ENCODE results near the gene PNMT.
"Not testable (repeated sequence)": the region's sequence is repeated elsewhere in the genome, so short reads cannot be mapped to it uniquely, and the experiment has no call there.

The PNMT gene

GRCh38 chr17:39688945-39689344, 20.7 kb downstream of the PNMT start:
- no peak for DNase-seq

- no peak for DNase-seq
These were observed 26.3 kb downstream of the PNMT start for GRCh38 chr17:39694593-39694992.

- DNase-seq: no peak
These were observed 26.8 kb downstream of the PNMT start for GRCh38 chr17:39695089-39695474.

- no peak for DNase-seq
These were observed 28.5 kb downstream of the PNMT start for GRCh38 chr17:39696731-39697130.

GRCh38 chr17:39697961-39698360, 29.7 kb downstream of the PNMT start:
- no peak for DNase-seq

- DNase-seq: not testable (repeated sequence)
These were observed 31.0 kb downstream of the PNMT start for GRCh38 chr17:39699157-39699817.

GRCh38 chr17:39699818-39700147, 31.5 kb downstream of the PNMT start, which contains the start of gene ERBB2:
Gene ERBB2 (plus strand): TSS chr17:39700064. CDS start chr17:39700239, 175 bp downstream.
- no peak for DNase-seq

GRCh38 chr17:39700148-39700987, 32.1 kb downstream of the PNMT start:
- DNase-seq: no peak

GRCh38 chr17:39701012-39701783, 32.9 kb downstream of the PNMT start:
- no peak for DNase-seq

- DNase-seq: no peak
These were observed 33.6 kb downstream of the PNMT start for GRCh38 chr17:39701784-39702422.

GRCh38 chr17:39702901-39703893, 34.9 kb downstream of the PNMT start:
- no peak for DNase-seq

GRCh38 chr17:39703913-39704312, 35.7 kb downstream of the PNMT start:
- no peak for DNase-seq

- no peak for DNase-seq
These were observed 36.7 kb downstream of the PNMT start for GRCh38 chr17:39704821-39705551.

GRCh38 chr17:39705786-39706348, 37.6 kb downstream of the PNMT start:
- DNase-seq: no peak

- no peak for DNase-seq
These were observed 38.1 kb downstream of the PNMT start for GRCh38 chr17:39706383-39706782.

- DNase-seq: no peak
These were observed 38.7 kb downstream of the PNMT start for GRCh38 chr17:39706921-39707337.

GRCh38 chr17:39709319-39709997, 41.2 kb downstream of the PNMT start:
- DNase-seq: no peak

GRCh38 chr17:39709998-39710964, 42.0 kb downstream of the PNMT start:
- no peak for DNase-seq

GRCh38 chr17:39711071-39711470, 42.8 kb downstream of the PNMT start:
- DNase-seq: not testable (repeated sequence)

Measured in NCI-H187 treated with DMSO at 0.1 percent for 48 hours (cell line).